Endometrium (tissue), 2 donors: ENCODE measurements around the gene RABL6.
"Not testable (repeated sequence)": the region's sequence is repeated elsewhere in the genome, so short reads cannot be mapped to it uniquely, and the experiment has no call there.

ENCODE experiments used
- FAIRE-seq: peaks from 2 replicates; lab custom pipeline; 2012; peaks lifted over from hg19 to GRCh38; lab: Jason Lieb, UNC
- donor health status: control.
- donor health status: control.

Gene RABL6

GRCh38 chr9:136882109-136882946 is 74.6 kb downstream of the RABL6 start:
- no peak for FAIRE-seq

- FAIRE-seq = not testable (repeated sequence)
These were observed 75.2 kb downstream of the RABL6 start for GRCh38 chr9:136882947-136883283.

GRCh38 chr9:136883670-136884069 is 75.9 kb downstream of the RABL6 start:
- FAIRE-seq = not testable (repeated sequence)

GRCh38 chr9:136885950-136886578 is 78.3 kb downstream of the RABL6 start, which contains the start of gene TRAF2:
Gene TRAF2 (plus strand): TSS chr9:136886516. CDS start chr9:136898741, 12,225 bp downstream.
- FAIRE-seq = no peak

- FAIRE-seq = no peak
These were observed 79.2 kb downstream of the RABL6 start for GRCh38 chr9:136886610-136887597.

GRCh38 chr9:136888454-136888853 is 80.7 kb downstream of the RABL6 start:
- no peak for FAIRE-seq

GRCh38 chr9:136889858-136890257 is 82.1 kb downstream of the RABL6 start:
- FAIRE-seq = no peak

- FAIRE-seq = no peak
These were observed 82.9 kb downstream of the RABL6 start for GRCh38 chr9:136890661-136891060.
